Kidney epithelial cell (primary cell): ENCODE results near the gene ASIC1. TPM values are rescaled to one million over a fixed set of nuclear protein-coding genes. Genes with fewer than 3 reads are reported as not detected.

ENCODE experiments used
- DNase-seq: peaks from one replicate; pipeline ENCODE4 v3.0.0-alpha.2; 2010; ENCODE audit warnings: low read depth
- H3K27me3 ChIP-seq: 2 replicates; pipeline ENCODE4 v1.6.0; 2011; ENCODE audit warnings: low read length; ENCODE audit not compliant: control insufficient read depth, insufficient read depth
- H3K36me3 ChIP-seq: 2 replicates; pipeline ENCODE4 v1.5.1; 2011; ENCODE audit warnings: low read length; ENCODE audit not compliant: control insufficient read depth, insufficient read depth
- H3K4me3 ChIP-seq: 2 replicates; pipeline ENCODE4 v1.5.1; 2011; ENCODE audit warnings: low read depth, mild to moderate bottlenecking, control low read depth, low read length
- CTCF ChIP-seq: IDR thresholded peaks from 2 replicates; pipeline ENCODE4 v1.5.1; 2011; ENCODE audit warnings: mild to moderate bottlenecking, moderate library complexity, low read length, control low read depth, inconsistent platforms; ENCODE audit not compliant: insufficient read depth, poor library complexity, severe bottlenecking
- total RNA-seq: library from RNA; depleted of rRNA; stranded (reverse); fragments of >200 nt; gene quantifications from 2 replicates; pipeline ENCODE4 v1.2.3, GENCODE V29; 2015

The ASIC1 gene
- total RNA-seq, 1 donor from 2014 or later: 0.75 TPM

GRCh38 chr12:50073712-50074111 is 16.3 kb downstream of the ASIC1 start:
- TF ChIP-seq CTCF: no peak
- DNase-seq: no peak
- H3K4me3 ChIP-seq: no peak overlapping the region
- no peaks in the 10 kb centered on the region for H3K27me3 ChIP-seq
- H3K36me3 ChIP-seq: no peaks in the 10 kb centered on the region

DNA sequence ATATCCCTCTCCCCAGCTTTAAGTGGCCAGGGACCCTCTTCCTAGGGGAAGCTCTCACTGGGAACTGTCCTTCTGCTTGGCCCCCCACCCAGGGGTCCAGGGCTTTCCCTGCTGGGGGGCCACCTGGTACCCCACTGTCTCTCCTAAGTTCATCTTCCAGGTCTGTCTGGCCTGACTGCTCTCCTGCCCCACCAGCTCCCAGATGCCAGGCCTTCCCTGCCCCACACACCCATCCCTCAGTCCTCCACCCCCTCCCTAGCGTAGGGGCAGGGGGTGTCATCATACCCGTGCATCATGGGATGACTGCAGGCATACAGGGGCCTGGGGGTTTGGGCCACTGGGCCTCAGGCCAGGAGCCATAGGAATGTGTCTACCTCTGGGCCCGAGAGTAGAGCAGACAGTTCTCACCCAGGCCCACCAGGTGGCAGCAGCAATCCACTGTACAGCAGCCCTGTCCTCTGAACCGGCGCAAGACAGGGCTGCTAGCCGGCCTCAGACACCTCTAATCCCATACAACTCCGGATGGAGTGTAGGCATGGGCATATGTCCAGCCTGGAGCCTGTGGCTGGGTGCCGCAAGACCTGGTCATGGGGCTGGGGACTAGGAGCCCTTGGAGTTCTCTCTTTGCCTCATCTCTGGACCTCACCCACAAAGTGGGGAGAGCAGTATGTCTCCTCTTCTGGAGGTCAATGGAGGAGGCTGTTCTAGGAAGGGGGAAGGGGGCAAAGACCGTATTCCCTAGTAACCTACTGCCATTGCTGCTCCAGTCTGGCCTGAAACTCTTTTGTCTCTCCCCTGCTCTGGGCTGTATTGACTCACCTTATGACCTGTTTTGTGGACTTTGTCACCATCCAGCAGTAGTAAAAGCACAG is 17.8 kb downstream of the ASIC1 start:
- Histone ChIP-seq H3K4me3 (no peak overlapping the region), H3K36me3 (no peaks in the 10 kb centered on the region), H3K27me3 (no peaks in the 10 kb centered on the region)
- peak; percentile 87 for TF ChIP-seq CTCF
- no peak for DNase-seq

DNA sequence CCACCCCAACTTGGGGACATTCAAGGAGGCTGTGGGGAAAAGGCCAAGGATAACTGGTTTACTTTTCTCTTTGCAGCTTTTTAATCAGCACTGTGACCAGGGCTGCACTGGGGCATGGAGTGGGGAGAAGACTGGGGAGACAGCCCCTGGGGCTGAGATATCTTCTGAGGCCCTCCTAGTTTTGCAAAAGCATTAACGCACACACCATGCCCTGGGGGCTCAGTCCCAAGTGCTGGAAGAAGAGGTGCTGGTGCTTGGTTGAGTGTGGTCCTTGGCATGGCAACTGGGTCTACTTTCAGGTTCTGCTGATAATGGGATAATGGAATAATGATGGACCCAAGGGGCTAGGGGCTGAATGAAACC is 18.4 kb downstream of the ASIC1 start:
- no peaks in the 10 kb centered on the region for H3K27me3 ChIP-seq
- no peaks in the 10 kb centered on the region for H3K36me3 ChIP-seq
- no peak for DNase-seq
- no peak for TF ChIP-seq CTCF
- H3K4me3 ChIP-seq: no peak overlapping the region

GRCh38 chr12:50077099-50077498 is 19.7 kb downstream of the ASIC1 start:
- no peak for TF ChIP-seq CTCF
- no peak for DNase-seq
- Histone ChIP-seq H3K4me3 (no peak overlapping the region), H3K36me3 (no peaks in the 10 kb centered on the region), H3K27me3 (peaks cover 3% of the 10 kb centered on the region)

DNA sequence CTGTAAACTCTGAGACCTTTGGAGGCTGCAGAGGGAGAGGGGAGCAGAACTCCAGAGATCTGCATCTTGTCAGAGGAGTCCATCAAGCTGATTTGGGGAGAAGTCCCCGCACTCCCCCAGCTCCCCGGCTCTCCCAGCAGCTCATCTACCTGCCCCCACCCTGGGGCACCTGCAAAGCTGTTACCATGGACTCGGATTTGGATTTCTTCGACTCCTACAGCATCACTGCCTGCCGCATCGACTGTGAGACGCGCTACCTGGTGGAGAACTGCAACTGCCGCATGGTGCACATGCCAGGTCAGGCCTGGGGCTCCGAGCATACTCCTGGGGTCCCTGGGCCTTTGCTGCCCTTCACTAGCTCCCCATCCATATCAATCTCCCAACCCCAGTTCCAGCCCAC is 20.9 kb downstream of the ASIC1 start:
- H3K4me3 ChIP-seq: no peak overlapping the region
- H3K36me3 ChIP-seq: no peaks in the 10 kb centered on the region
- TF ChIP-seq CTCF: no peak
- DNase-seq: no peak
- peaks cover 3% of the 10 kb centered on the region for H3K27me3 ChIP-seq

DNA sequence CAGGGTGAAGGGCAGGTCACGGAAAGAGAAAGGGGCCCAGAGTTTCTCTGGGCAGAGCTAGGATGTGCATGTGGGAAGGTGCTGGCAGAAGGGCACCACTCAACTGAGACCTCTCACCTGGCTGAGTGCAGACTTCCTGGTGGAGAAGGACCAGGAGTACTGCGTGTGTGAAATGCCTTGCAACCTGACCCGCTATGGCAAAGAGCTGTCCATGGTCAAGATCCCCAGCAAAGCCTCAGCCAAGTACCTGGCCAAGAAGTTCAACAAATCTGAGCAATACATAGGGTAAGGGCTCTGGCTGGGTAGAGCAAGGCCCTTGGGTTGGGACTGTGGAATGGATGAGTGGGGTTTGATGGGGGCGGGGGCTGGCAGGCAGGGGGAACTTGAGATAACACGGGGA is 22.4 kb downstream of the ASIC1 start:
- DNase-seq: no peak
- Histone ChIP-seq H3K4me3 (no peak overlapping the region), H3K36me3 (no peaks in the 10 kb centered on the region), H3K27me3 (peaks cover 3% of the 10 kb centered on the region)
- no peak for TF ChIP-seq CTCF
